ENCODE results near the gene PLXDC2. TPM values are rescaled to one million over a fixed set of nuclear protein-coding genes. Genes with fewer than 3 reads are reported as not detected.

Gene PLXDC2
- polyA plus RNA-seq, 1 of the 3 experiments (the other 2 are of a cell fraction) = 2.5 TPM

DNA sequence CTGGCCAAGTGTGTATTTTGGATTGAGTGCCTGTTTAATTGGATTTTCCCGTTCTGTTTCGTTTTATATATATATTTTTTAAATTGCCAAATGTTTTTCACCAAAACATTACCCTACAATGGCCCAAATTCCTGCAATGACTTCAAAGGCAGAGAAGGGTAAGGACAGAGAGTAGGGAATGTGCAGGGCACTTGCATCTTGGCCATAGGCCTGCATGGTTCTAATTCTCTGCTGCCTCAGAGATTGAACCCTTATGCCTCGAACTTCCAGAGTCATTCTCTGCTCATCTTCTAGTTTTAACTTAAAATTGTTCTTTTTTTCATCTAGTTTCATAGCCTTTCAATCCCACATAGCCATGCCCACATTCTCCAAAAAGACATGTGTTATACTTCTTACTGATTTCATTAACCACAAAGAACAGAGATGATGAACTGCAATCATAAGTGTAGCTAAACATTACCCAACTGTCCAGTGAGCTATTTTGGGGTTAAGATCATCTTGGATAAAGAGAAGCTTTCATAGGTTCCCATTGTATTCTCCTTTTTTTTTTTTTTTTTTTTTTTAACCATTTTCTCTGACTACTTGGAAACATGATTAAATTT, 177.6 kb downstream of the PLXDC2 start:
- Histone ChIP-seq H3K79me2 (ENCODE audit: insufficient read depth) (no peaks in the 10 kb centered on the region), H4K20me1 (ENCODE audit: insufficient read depth) (no peaks in the 10 kb centered on the region), H3K36me3 (replicated peaks in 1 of 2; ENCODE audit: control insufficient read depth in 1 of 2, insufficient read depth in 2 of 2, low read length in 1 of 2) (no peaks in the 10 kb centered on the region), H3K4me2 (no peak overlapping the region), H2AFZ (ENCODE audit: low read depth) (no peak overlapping the region), H3F3A (replicated peaks; ENCODE audit: insufficient read depth) (no peaks in the 10 kb centered on the region), H3K4me1 (ENCODE audit: control insufficient read depth in 1 of 2, insufficient read depth in 2 of 2, low read depth in 1 of 2, low read length in 1 of 2) (no peaks in the 10 kb centered on the region; a peak in 1 of 4 replicates), H3K9me2 (no peaks in the 10 kb centered on the region), H3K9ac (no peak overlapping the region), H3K4me3 (ENCODE audit: low read depth in 2 of 2, low read length in 1 of 2) (no peak overlapping the region), H3K9me3 (no peaks in the 10 kb centered on the region), H3K27ac (ENCODE audit: low read depth in 2 of 2, low read length in 1 of 2) (no peak overlapping the region; a peak in 1 of 4 replicates), H3K27me3 (ENCODE audit: insufficient read depth) (no peaks in the 10 kb centered on the region)
- ChIA-PET POLR2A (interaction anchor here (0.5 kb wide), 1 partner anchor 1282 kb away, joined by 3 read pairs; no protein-coding TSS in a partner anchor), CTCF (no interaction called here)
- TF ChIP-seq, protein P1, sequence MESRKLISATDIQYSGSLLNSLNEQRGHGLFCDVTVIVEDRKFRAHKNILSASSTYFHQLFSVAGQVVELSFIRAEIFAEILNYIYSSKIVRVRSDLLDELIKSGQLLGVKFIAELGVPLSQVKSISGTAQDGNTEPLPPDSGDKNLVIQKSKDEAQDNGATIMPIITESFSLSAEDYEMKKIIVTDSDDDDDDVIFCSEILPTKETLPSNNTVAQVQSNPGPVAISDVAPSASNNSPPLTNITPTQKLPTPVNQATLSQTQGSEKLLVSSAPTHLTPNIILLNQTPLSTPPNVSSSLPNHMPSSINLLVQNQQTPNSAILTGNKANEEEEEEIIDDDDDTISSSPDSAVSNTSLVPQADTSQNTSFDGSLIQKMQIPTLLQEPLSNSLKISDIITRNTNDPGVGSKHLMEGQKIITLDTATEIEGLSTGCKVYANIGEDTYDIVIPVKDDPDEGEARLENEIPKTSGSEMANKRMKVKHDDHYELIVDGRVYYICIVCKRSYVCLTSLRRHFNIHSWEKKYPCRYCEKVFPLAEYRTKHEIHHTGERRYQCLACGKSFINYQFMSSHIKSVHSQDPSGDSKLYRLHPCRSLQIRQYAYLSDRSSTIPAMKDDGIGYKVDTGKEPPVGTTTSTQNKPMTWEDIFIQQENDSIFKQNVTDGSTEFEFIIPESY (IDR thresholded peaks at IDR 0.05; ENCODE audit: borderline replicate concordance, low read depth) = no peak
- TF ChIP-seq ELF1 (IDR thresholded peaks at IDR 0.05) (no peak), RAD21 (IDR thresholded peaks at IDR 0.05; ENCODE audit: low read length) (no peak), SIN3A (IDR thresholded peaks at IDR 0.05; ENCODE audit: borderline replicate concordance, low read depth, low read length) (no peak), FOSL2 (IDR thresholded peaks at IDR 0.05; ENCODE audit: borderline replicate concordance, low read depth) (no peak)
- TF ChIP-seq, protein P2, sequence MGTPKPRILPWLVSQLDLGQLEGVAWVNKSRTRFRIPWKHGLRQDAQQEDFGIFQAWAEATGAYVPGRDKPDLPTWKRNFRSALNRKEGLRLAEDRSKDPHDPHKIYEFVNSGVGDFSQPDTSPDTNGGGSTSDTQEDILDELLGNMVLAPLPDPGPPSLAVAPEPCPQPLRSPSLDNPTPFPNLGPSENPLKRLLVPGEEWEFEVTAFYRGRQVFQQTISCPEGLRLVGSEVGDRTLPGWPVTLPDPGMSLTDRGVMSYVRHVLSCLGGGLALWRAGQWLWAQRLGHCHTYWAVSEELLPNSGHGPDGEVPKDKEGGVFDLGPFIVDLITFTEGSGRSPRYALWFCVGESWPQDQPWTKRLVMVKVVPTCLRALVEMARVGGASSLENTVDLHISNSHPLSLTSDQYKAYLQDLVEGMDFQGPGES (IDR thresholded peaks at IDR 0.05; ENCODE audit: low read depth, low read length) = no peak
- TF ChIP-seq, protein P3, sequence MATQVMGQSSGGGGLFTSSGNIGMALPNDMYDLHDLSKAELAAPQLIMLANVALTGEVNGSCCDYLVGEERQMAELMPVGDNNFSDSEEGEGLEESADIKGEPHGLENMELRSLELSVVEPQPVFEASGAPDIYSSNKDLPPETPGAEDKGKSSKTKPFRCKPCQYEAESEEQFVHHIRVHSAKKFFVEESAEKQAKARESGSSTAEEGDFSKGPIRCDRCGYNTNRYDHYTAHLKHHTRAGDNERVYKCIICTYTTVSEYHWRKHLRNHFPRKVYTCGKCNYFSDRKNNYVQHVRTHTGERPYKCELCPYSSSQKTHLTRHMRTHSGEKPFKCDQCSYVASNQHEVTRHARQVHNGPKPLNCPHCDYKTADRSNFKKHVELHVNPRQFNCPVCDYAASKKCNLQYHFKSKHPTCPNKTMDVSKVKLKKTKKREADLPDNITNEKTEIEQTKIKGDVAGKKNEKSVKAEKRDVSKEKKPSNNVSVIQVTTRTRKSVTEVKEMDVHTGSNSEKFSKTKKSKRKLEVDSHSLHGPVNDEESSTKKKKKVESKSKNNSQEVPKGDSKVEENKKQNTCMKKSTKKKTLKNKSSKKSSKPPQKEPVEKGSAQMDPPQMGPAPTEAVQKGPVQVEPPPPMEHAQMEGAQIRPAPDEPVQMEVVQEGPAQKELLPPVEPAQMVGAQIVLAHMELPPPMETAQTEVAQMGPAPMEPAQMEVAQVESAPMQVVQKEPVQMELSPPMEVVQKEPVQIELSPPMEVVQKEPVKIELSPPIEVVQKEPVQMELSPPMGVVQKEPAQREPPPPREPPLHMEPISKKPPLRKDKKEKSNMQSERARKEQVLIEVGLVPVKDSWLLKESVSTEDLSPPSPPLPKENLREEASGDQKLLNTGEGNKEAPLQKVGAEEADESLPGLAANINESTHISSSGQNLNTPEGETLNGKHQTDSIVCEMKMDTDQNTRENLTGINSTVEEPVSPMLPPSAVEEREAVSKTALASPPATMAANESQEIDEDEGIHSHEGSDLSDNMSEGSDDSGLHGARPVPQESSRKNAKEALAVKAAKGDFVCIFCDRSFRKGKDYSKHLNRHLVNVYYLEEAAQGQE (IDR thresholded peaks at IDR 0.05; ENCODE audit: low read depth, low read length) = no peak
- TF ChIP-seq, protein P4, sequence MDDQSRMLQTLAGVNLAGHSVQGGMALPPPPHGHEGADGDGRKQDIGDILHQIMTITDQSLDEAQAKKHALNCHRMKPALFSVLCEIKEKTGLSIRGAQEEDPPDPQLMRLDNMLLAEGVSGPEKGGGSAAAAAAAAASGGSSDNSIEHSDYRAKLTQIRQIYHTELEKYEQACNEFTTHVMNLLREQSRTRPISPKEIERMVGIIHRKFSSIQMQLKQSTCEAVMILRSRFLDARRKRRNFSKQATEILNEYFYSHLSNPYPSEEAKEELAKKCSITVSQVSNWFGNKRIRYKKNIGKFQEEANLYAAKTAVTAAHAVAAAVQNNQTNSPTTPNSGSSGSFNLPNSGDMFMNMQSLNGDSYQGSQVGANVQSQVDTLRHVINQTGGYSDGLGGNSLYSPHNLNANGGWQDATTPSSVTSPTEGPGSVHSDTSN (IDR thresholded peaks at IDR 0.05) = no peak
- TF ChIP-seq, protein P5, sequence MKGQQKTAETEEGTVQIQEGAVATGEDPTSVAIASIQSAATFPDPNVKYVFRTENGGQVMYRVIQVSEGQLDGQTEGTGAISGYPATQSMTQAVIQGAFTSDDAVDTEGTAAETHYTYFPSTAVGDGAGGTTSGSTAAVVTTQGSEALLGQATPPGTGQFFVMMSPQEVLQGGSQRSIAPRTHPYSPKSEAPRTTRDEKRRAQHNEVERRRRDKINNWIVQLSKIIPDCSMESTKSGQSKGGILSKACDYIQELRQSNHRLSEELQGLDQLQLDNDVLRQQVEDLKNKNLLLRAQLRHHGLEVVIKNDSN (IDR thresholded peaks at IDR 0.05; ENCODE audit: borderline replicate concordance, low read depth) = no peak
- DNase-seq = no peak
- WGBS (ENCODE audit: low lambda C conversion rate) = 58% methylated on average over 3 of the region's 3 CpGs

Data from SK-N-SH (cell line).